Mesendoderm (in vitro differentiated cells): ENCODE results near the gene MYOT.
A peak's percentile ranks its signal among the peaks of the same experiment; 100 is the strongest.

Source experiments
- DNase-seq: peaks from one replicate; pipeline ENCODE4 v3.0.0; 2013
- H2AK5ac ChIP-seq: 2 replicates; pipeline ENCODE4 v1.6.1; 2013; ENCODE audit warnings: low read length, inconsistent platforms
- H2BK120ac ChIP-seq: 2 replicates; pipeline ENCODE4 v1.6.1; 2013; ENCODE audit warnings: low read depth, mild to moderate bottlenecking, low read length, moderate library complexity, mixed read lengths
- H2BK15ac ChIP-seq: replicated peaks from 2 replicates; pipeline ENCODE4 v1.6.1; 2013; ENCODE audit warnings: low read depth, mild to moderate bottlenecking, moderate library complexity
- H2BK5ac ChIP-seq: 2 replicates; pipeline ENCODE4 v1.6.1; 2013; ENCODE audit warnings: low read length, inconsistent platforms
- H3K18ac ChIP-seq: 2 replicates; pipeline ENCODE4 v1.6.1; 2013; ENCODE audit warnings: mild to moderate bottlenecking, low read length, mixed read lengths
- H3K23ac ChIP-seq: one replicate; pipeline ENCODE4 v1.6.1; 2013; ENCODE audit warnings: low read length
- H3K27ac ChIP-seq: 2 replicates; pipeline ENCODE4 v1.5.1; 2013; ENCODE audit warnings: low read depth, mild to moderate bottlenecking, inconsistent platforms, low read length, moderate library complexity
- H3K27me3 ChIP-seq: 2 replicates; pipeline ENCODE4 v1.6.1; 2013; ENCODE audit warnings: low read length, control low read depth, mild to moderate bottlenecking, inconsistent platforms; ENCODE audit not compliant: insufficient read depth, poor library complexity
- H3K36me3 ChIP-seq: 2 replicates; pipeline ENCODE4 v1.6.1; 2013; ENCODE audit warnings: low read length, inconsistent platforms; ENCODE audit not compliant: control insufficient read depth, insufficient read depth
- H3K4ac ChIP-seq: one replicate; pipeline ENCODE4 v1.6.1; 2013; ENCODE audit warnings: low read depth, mild to moderate bottlenecking, low read length, moderate library complexity
- H3K4me1 ChIP-seq: 2 replicates; pipeline ENCODE4 v1.6.1; 2013; ENCODE audit warnings: low read depth, low read length, inconsistent platforms; ENCODE audit not compliant: control insufficient read depth
- H3K4me2 ChIP-seq: 2 replicates; pipeline ENCODE4 v1.6.1; 2013; ENCODE audit warnings: low read length
- H3K4me3 ChIP-seq: 2 replicates; pipeline ENCODE4 v1.5.1; 2013; ENCODE audit warnings: mild to moderate bottlenecking, low read length
- H3K56ac ChIP-seq: one replicate; pipeline ENCODE4 v1.6.1; 2013; ENCODE audit warnings: low read length
- H3K79me1 ChIP-seq: 2 replicates; pipeline ENCODE4 v1.6.1; 2013; ENCODE audit warnings: low read length, inconsistent platforms
- H3K79me2 ChIP-seq: 2 replicates; pipeline ENCODE4 v1.6.1; 2013; ENCODE audit warnings: mild to moderate bottlenecking, low read length; ENCODE audit not compliant: control insufficient read depth, insufficient read depth
- H3K9ac ChIP-seq: 2 replicates; pipeline ENCODE4 v1.6.1; 2013; ENCODE audit warnings: low read length, inconsistent platforms
- H4K5ac ChIP-seq: one replicate; pipeline ENCODE4 v1.6.1; 2013; ENCODE audit warnings: low read length
- H4K8ac ChIP-seq: one replicate; pipeline ENCODE4 v1.6.1; 2013; ENCODE audit warnings: low read depth, mild to moderate bottlenecking, control low read depth, low read length, moderate library complexity
- WGBS: extraction: QIAGEN DNeasy Blood & Tissue Kit; methylation state at CpG from one replicate; pipeline ENCODE4 v1.1.7; 2013; ENCODE audit warnings: low lambda C conversion rate, missing lambda C conversion rate; ENCODE audit not compliant: insufficient coverage; ENCODE audit errors: extremely low coverage; 5-methylcytosine and 5-hydroxymethylcytosine counted together

MYOT gene

GRCh38 chr5:137902408-137903133 is 34.9 kb downstream of the MYOT start:
- Histone ChIP-seq H3K9ac (no peak overlapping the region), H4K8ac (no peak overlapping the region), H3K18ac (peak overlapping the region; percentile 51), H2BK120ac (no peak overlapping the region), H3K36me3 (no peaks in the 10 kb centered on the region), H2BK5ac (no peak overlapping the region), H3K79me1 (no peaks in the 10 kb centered on the region), H3K4ac (no peak overlapping the region), H3K4me2 (no peak overlapping the region), H3K4me3 (no peak overlapping the region), H3K4me1 (peaks cover 3% of the 10 kb centered on the region), H2AK5ac (no peak overlapping the region), H4K5ac (no peak overlapping the region), H3K23ac (no peak overlapping the region), H3K27me3 (no peaks in the 10 kb centered on the region), H2BK15ac (no peak overlapping the region), H3K79me2 (no peaks in the 10 kb centered on the region), H3K27ac (no peak overlapping the region), H3K56ac (no peak overlapping the region)
- no CpG with 5 or more reads among the region's 1 CpG for WGBS
- DNase-seq, result no peak

GRCh38 chr5:137914758-137915157 is 47.1 kb downstream of the MYOT start:
- Histone ChIP-seq H2BK5ac (no peak overlapping the region), H2BK15ac (no peak overlapping the region), H3K4me1 (no peaks in the 10 kb centered on the region), H3K4me3 (no peak overlapping the region), H3K18ac (no peak overlapping the region), H4K5ac (no peak overlapping the region), H3K9ac (no peak overlapping the region), H4K8ac (no peak overlapping the region), H3K27me3 (no peaks in the 10 kb centered on the region), H3K23ac (no peak overlapping the region), H2BK120ac (no peak overlapping the region), H3K27ac (no peak overlapping the region), H3K4me2 (no peak overlapping the region), H2AK5ac (no peak overlapping the region), H3K4ac (no peak overlapping the region), H3K79me1 (no peaks in the 10 kb centered on the region), H3K36me3 (no peaks in the 10 kb centered on the region), H3K56ac (no peak overlapping the region), H3K79me2 (no peaks in the 10 kb centered on the region)
- WGBS, result no CpG with 5 or more reads among the region's 2 CpGs
- DNase-seq, result no peak

DNA sequence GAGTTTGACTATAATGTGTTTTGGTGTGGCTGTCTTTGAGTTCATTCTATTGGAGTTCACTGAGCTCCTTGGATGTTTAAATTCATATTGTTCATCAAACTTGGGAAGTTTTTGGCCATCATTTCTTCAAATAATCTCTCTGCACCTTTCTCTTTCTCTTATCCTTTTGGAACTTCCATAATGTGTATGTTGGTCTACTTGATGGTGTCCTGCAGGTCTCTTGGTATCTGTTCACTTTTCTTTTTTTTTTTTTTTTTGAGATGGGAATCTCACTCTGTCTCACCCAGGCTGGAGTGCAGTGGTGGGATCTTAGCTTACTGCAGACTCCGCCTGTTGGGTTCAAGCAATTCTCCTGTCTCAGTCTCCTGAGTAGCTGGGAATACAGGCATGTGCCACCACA is 49.3 kb downstream of the MYOT start:
- no CpG with 5 or more reads among the region's 1 CpG for WGBS

DNA sequence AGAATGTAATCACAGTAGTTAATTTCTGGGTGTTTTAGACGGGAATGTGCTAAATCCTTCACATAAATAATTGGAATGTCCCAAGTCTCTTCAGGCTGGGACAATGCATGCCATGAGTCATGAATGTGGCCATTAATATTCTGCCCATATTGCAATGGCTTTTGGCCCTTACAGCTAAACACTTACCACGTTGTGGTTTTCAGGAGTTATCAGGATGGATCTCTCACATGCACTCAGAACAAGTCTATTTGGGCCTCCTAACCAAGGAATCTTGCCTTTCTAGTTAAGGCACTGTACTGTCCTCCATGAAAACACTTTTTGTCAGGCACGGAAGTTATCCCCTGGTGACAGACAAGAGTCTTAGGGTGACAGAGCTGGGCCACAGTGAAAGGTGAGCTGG is 54.3 kb downstream of the MYOT start:
- Histone ChIP-seq H3K56ac (no peak overlapping the region), H2BK5ac (no peak overlapping the region), H2BK120ac (no peak overlapping the region), H2AK5ac (no peak overlapping the region), H3K27me3 (no peaks in the 10 kb centered on the region), H2BK15ac (no peak overlapping the region), H3K4me3 (no peak overlapping the region), H3K4me1 (no peaks in the 10 kb centered on the region), H3K4me2 (no peak overlapping the region), H3K36me3 (no peaks in the 10 kb centered on the region), H3K23ac (no peak overlapping the region), H3K27ac (no peak overlapping the region), H4K8ac (no peak overlapping the region), H3K18ac (no peak overlapping the region), H3K79me1 (no peaks in the 10 kb centered on the region), H3K4ac (no peak overlapping the region), H4K5ac (no peak overlapping the region), H3K9ac (no peak overlapping the region), H3K79me2 (no peaks in the 10 kb centered on the region)
- WGBS, result no CpG with 5 or more reads among the region's 3 CpGs
- DNase-seq, result peak; percentile 6

More for the DNA sequence above, 49.3 kb downstream of the MYOT start:
- Histone ChIP-seq H3K18ac (no peak overlapping the region), H2BK5ac (no peak overlapping the region), H3K79me1 (no peaks in the 10 kb centered on the region), H3K23ac (no peak overlapping the region), H3K27me3 (no peaks in the 10 kb centered on the region), H2BK15ac (no peak overlapping the region), H3K4me1 (no peaks in the 10 kb centered on the region), H3K4me2 (no peak overlapping the region), H3K4me3 (no peak overlapping the region), H3K36me3 (no peaks in the 10 kb centered on the region), H2AK5ac (no peak overlapping the region), H3K79me2 (no peaks in the 10 kb centered on the region), H3K56ac (no peak overlapping the region), H3K9ac (no peak overlapping the region), H4K8ac (no peak overlapping the region), H3K27ac (no peak overlapping the region), H4K5ac (no peak overlapping the region), H2BK120ac (no peak overlapping the region), H3K4ac (no peak overlapping the region)
- DNase-seq, result no peak

DNA sequence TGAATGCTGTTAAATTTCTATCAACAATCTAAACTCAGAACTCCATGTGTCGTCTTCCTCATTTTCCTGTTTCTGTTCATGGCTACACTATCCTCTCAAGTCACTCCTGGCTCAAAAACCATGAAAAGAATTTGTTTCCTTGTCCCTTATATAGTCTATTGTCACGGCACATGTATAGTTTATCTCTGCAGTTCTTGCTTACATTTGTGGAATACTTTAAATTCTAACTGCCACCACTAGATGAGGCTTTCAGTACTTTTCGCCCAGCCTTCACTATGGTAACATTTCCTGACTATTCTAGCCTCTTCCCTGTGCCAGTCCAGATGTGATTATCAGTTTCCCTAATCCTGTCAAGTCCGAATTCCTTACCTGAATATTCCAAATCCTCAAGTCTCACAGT is 56.2 kb downstream of the MYOT start:
- H3K79me2 ChIP-seq, result no peaks in the 10 kb centered on the region
- H3K4me2 ChIP-seq, result no peak overlapping the region

DNA sequence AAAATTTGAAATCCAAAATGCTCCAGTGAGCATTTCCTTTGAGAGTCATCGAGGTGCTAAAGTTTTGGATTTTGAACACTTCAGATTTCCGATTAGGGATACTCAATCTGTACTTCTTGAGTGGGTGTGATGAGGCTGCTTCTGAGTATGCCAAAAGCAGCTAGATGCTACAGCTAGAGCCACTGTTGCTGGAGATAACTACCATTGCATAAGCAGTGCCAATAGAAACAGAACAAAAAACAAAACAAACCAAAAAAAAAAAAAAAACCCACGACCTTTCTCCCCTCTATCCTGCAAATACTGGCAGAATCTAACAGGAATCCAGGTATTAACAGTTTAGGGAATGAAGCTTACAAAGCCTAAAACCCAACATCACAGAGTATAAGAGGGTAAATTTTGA is 65.1 kb downstream of the MYOT start:
- Histone ChIP-seq H2BK5ac (no peak overlapping the region), H3K27ac (no peak overlapping the region), H3K27me3 (no peaks in the 10 kb centered on the region), H3K4me3 (no peak overlapping the region), H3K79me1 (no peaks in the 10 kb centered on the region), H3K4me1 (no peaks in the 10 kb centered on the region), H3K56ac (no peak overlapping the region), H4K5ac (no peak overlapping the region), H3K4ac (no peak overlapping the region), H2AK5ac (no peak overlapping the region), H2BK15ac (no peak overlapping the region), H3K9ac (no peak overlapping the region), H2BK120ac (no peak overlapping the region), H3K4me2 (no peak overlapping the region), H3K18ac (no peak overlapping the region), H3K23ac (no peak overlapping the region), H3K79me2 (no peaks in the 10 kb centered on the region), H4K8ac (no peak overlapping the region), H3K36me3 (no peaks in the 10 kb centered on the region)
- no peak for DNase-seq
- no CpG with 5 or more reads among the region's 3 CpGs for WGBS

More for the DNA sequence above, 56.2 kb downstream of the MYOT start:
- no peak overlapping the region for H2BK120ac ChIP-seq
- H3K79me1 ChIP-seq, result no peaks in the 10 kb centered on the region
- no peak overlapping the region for H3K18ac ChIP-seq
- no peak overlapping the region for H3K56ac ChIP-seq
- no CpG with 5 or more reads among the region's 4 CpGs for WGBS
- H3K4ac ChIP-seq, result no peak overlapping the region
- no peaks in the 10 kb centered on the region for H3K4me1 ChIP-seq
- no peak overlapping the region for H2BK5ac ChIP-seq
- peak; percentile 45 for DNase-seq
- no peak overlapping the region for H3K4me3 ChIP-seq
- no peak overlapping the region for H4K5ac ChIP-seq
- H3K9ac ChIP-seq, result no peak overlapping the region
- no peak overlapping the region for H2AK5ac ChIP-seq
- no peak overlapping the region for H3K23ac ChIP-seq
- H3K36me3 ChIP-seq, result no peaks in the 10 kb centered on the region
- no peak overlapping the region for H2BK15ac ChIP-seq
- H3K27ac ChIP-seq, result no peak overlapping the region
- no peaks in the 10 kb centered on the region for H3K27me3 ChIP-seq
- H4K8ac ChIP-seq, result no peak overlapping the region
